ENCODE measurements around the gene HPS6.
A peak's percentile ranks its signal among the peaks of the same experiment; 100 is the strongest.
"Not testable (repeated sequence)": the region's sequence is repeated elsewhere in the genome, so short reads cannot be mapped to it uniquely, and the experiment has no call there.

Gene HPS6

DNA sequence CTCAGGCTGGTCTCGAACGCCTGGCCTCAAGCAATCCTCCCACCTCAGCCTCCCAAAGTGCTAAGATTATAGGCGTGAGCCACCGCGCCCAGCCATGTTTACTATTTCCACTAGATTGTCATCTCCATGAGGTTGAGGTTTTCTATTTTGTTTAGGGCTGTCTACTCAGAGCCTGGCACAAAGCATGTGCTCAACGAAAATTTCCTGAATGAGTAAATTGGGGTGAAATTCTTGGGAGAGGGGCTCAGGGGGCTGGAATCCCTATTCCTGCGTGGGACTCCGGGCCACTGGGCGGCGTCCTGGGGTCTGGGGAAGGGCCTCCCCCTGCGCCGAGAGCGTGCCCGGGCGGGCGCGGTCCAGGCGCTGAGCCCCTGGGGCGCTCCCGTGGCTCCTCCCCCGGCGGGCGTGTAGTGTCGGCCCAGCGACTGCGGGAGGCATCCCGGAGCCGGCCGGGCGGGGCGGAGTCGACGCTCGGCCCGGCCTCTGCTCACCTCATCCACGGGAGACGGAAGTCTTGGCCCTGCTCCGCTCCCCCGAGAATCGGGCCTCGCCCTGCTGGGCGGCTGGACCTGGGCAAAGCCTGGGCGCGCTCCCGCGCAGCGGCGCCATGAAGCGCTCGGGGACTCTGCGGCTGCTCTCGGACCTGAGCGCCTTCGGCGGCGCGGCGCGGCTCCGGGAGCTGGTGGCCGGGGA, at the start of gene HPS6:
Gene HPS6 (plus strand): TSS at position 482 of the 693 bp plus-strand sequence. CDS start 126 bp downstream, at position 608.
- peak; percentile 83 for DNase-seq

DNA sequence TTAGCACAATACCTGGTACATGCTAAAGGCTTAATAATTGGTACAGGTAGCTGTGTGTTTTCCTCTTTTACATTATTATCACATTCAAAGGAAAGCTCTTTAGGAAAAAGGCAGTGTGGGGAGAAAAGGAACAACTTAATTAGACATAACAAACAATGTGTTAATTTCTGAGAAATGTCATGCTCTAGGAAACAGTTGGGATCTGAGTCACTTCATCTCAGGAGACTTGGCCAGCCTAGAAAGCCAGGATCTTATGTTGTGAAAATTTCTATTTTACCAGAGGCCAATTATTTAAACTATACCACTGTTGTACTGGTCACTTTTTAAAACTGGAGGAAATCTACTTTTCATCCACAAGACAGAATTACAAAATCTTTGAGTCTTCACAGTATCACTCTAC, 48.7 kb upstream of the HPS6 start:
- no peak for DNase-seq

DNA sequence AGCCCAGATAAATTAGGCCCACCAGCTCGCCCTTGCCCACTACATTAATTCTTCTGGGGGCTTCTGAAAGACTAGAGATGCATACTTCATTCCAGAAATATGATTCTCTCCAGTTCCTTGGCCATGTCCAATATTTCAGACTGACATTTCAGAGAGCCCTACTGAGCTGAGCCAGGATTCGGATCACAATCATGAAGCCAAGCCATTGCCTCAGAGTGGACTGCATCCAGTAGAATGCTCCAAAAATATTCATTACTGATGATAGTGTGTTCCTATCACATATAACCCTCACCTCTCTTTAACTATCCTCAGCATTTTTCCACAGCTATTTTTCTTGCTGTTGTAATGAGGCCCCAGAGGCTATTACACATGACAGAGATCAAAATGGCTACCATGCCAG, 47.9 kb upstream of the HPS6 start:
- no peak for DNase-seq

DNA sequence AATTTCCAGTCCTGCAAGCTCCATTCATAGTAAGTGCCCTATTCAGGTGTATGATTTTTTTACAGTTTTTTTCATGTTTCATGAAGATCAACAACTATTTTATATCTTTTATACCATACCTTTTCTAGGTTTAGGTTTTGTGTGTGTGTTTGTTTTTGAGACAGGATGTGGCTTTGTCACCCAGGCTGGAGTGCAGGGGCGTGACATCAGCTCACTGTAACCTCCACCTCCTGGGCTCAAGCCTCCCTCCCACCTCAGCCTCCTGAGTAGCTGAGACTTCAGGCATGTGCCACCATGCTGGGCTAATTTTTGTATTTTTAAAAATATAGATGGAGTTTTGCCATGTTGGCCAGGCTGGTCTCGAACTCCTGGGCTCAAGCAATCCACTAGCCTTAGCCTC, 44.2 kb upstream of the HPS6 start:
- no peak for DNase-seq

DNA sequence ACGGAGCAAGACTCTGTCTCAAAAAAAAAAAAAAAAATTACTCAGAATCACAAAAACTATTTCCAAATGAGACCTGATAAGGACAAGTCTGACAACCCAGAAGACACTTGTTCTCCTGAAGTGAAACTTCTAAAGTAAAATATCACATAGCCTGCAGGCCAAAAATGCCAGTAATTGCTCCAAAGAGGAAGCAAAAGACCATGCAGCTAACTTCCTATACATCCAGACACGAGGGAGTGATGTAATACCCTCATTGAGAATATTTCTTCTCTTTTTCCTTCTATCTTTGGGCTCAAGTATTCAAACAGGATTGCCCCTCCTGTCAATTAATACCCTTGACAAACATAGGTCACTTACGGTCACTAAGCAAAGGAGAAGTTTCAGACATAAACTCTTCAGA, 40.4 kb upstream of the HPS6 start:
- no peak for DNase-seq

DNA sequence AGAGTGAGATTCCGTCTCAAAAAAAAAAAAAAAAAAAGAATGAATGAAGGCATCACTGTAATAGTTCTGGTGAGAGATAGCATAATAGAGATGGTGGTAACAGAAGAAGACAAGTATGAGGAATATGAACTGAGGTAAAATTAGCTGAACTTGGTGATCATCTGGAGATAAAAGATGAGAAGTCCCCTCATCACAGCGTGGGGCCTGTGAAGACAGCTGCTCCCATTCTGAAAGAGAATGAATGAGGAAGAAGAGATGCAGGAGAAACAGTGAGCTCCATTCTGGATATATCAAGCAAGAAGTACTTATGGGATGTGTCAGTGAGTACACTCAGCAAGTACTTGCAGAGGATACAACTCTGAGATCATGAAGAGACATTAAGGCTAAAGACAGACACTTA, 37.9 kb upstream of the HPS6 start:
- no peak for DNase-seq

DNA sequence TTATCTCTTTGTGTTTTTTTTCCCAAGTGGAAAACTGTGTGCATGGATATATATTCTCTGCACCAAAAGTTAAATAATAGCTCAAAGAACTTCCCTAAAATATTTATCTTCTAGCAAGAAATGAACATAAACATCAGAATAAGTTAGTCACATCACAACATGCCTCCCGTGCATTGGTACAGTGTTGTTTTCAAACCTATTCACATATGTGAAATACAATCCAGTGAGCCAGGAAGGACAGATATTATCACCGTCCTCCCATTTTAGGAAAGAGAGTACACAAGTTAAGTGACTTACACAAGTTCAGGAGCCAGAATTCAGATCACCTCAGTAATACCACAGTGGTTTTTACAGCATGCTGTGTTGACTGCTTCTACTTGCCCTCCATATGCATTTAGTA, 31.4 kb upstream of the HPS6 start:
- no peak for DNase-seq

DNA sequence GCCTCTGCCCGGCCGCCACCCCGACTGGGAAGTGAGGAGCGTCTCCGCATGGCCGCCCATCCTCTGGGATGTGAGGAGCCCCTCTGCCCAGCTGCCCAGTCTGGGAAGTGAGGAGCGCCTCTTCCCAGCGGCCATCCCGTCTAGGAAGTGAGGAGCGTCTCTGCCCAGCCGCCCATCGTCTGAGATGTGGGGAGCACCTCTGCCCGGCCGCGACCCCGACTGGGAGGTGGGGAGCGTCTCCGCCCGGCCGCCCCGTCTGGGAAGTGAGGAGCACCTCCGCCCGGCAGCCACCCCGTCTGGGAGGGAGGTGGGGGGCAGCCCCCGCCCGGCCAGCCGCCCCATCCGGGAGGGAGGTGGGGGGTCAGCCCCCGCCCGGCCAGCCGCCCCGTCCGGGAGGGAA, 29.3 kb upstream of the HPS6 start:
- DNase-seq, result not testable (repeated sequence)

DNA sequence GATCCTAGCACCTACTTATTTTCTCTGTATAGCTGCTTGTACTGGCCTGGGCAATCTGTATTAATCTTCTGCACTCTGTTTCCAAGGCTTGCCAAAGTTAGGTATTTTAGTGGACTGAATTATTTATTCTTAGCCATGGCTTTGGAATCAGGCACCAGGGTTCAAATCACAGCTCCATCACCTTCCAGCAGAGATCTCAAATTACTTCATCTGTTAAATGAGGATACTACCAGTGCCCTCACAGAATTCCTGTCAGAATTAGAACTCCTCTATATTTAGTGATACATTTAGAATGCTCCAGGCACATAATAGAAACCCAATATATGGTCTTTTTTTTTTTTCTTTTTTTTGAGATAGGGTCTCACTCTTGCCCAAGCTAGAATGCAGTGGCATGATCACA, 26.7 kb upstream of the HPS6 start:
- no peak for DNase-seq

DNA sequence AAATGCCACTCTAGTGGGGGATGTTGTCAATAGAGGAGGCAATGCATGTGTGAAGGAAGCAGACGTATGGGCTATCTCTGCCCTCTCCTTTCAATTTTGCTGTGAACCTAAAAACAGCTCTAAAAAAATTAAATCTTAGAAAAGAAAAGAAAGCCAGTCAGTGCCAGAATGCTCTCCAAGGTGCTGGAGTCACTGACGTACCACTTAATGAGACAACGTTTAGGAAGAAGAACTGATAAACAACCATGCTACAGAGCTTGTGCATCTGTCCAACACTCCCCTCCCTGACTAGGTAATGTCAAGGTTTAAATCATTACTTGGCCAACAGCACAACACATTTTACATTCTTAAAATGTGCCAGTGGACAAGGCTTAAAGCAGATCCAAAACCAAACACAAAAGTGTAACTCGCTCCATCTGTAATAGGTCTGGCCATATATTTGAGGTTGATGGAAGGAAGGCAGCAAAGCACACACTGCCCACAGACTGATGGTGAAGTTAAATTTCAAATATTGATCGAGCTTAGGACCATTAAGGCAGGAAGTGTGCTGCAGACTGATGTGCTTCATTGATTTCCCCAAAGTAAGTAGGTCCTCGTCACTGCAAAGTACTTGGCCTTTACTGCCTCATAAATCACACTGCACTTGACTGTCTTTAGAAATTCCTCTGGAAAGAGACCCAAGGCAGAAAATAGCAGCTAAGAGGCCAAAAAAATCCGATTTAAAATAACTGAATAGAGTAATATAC, 24.7 kb upstream of the HPS6 start:
- no peak for DNase-seq

DNA sequence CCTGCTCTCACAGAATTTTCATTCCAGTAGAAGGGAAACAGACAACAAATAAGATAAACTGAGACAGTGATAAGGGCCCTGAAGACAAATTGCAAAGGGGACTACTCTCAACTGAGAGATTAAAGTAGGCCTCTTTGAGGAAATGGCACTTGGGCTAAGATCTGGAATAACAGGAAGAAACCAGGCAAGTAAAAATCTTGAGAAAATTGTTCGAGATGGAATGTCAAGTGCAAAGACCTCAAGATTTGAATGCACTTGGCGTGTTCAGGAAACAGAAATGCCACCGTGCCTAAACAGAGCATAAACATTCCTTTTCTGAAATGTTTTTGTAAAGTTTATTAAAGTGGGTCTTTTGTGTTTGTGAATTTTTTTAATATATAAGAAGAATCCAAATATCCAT, 19.9 kb upstream of the HPS6 start:
- no peak for DNase-seq

DNA sequence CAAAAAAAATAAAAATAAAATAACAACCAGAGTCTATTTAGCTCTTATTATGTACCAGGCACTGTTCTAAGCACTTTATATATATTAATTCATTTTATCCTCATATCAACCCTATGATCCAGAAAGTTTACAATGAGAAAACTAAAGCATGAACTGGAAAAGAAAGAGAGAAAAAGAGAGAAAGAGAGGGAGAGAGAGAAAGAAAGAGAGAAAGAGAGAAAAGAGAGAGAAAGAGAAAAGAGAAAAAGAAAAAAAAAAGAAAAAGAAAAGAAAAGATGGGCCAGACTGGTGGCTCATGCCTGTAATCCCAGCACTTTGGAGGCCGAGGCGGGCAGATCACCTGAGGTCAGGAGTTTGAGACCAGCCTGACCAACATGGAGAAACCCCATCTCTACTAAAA, 19.1 kb upstream of the HPS6 start:
- no peak for DNase-seq

DNA sequence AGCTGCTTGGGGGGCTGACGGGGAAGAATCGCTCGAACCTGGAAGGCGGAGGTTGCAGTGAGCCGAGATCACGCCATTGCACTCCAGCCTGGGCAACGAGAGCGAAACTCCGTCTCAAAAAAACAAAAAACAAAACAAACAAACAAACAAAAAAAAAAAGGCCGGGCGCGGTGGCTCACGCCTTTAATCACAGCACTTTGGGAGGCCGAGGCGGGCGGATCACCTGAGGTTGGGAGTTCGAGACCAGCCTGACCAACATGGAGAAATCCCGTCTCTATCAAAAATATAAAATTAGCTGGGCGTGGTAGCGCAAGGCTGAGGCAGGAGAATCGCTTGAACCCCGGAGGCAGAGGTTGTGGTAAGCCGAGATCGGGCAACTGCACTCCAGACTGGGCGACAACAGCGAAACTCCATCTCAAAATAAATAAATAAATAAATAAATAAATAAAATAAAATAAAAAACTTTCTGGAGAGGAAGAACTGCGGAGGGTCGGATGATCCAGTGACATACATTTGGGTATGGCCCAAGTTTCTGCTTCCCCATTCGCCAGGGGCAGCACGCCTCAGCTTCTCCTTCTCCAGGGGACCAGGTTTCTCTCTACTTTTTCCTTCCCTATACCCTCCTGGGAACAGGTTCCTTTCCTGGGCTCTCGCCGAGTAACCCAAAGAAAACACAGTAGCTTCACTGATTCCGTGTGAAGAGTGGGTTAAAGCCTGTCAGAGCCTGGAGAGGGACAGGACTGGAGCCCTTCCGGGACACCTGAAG, 10.1 kb upstream of the HPS6 start:
- peak; percentile 54 for DNase-seq

DNA sequence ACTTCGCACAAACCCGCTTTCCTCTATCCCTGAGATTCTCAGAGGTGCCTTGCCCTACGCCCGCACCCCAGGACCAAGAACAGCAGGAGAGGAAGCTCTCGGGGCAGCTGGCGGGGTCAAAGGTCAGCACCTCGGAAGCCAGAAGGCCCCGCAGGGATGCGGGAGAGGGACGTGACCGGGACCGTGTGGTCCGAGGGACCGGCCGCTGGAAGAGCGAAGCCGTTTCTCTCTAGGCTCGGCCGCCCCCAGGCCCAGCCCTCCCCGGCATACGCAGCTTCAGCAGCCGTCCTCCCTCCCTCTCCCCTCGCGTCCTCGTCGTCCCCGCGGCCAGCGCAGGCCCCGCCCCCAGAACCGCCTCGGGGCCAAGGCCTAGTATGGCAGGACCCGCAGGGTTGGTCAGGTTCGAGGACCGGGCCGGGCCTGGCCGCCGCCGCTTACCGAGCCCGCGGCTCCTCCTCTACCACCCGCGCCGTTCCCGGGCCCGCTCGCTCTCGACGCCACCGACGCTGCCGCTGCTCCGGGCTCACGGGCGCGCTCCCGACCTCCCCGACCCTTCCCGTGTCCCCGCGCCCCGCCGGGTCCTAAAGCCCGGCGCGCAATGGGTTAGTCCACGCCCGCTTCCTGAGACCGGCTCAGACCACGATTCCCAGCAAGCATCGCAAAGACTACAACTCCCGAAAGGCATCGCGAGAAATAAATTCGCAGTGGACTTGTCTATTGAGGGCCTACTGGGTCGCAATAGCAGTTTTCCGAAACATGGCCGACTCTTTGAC, 9.3 kb upstream of the HPS6 start, which contains the start of gene ARMH3:
Gene ARMH3 (minus strand): TSS at position 527 of the 773 bp plus-strand sequence. CDS start 16,059 bp downstream, outside the sequence.
- peak; percentile 91 for DNase-seq

DNA sequence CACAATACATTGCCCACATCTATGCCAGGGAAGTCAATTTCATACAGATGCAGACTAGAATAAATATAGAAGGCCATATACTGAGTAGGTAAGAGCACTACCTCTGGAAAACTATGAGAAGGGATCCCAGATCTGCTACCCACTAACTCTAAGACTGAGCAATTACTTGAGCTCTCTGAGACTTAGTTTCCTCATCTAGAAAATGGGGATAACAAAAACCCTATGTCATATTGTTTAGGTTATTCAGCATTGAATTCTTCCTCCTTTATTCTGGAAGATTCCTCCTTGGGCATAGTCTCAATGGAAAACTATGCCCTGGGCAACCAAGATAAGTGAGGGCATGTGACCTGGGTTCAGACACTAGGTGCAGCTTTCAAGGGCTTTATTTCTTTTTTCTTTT, 5.2 kb upstream of the HPS6 start:
- DNase-seq, result no peak

DNA sequence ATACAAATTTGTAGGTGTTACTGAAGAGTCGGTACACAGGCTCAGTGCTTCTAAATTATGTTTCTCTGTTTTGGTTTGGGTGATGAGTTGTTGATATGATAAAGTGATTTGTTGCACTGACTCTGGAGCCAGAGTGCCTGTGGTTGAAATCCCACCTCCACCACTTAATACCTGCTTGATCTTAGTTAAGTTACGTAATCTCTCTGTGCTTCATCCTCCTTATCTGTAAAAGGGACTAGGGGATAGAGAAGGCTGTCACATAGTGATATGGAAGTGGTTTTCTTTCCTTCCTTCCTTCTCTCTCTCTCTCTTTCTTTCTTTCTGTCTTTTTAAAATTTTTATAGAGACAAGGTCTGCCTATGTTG, 664 bp upstream of the HPS6 start:
- no peak for DNase-seq

DNA sequence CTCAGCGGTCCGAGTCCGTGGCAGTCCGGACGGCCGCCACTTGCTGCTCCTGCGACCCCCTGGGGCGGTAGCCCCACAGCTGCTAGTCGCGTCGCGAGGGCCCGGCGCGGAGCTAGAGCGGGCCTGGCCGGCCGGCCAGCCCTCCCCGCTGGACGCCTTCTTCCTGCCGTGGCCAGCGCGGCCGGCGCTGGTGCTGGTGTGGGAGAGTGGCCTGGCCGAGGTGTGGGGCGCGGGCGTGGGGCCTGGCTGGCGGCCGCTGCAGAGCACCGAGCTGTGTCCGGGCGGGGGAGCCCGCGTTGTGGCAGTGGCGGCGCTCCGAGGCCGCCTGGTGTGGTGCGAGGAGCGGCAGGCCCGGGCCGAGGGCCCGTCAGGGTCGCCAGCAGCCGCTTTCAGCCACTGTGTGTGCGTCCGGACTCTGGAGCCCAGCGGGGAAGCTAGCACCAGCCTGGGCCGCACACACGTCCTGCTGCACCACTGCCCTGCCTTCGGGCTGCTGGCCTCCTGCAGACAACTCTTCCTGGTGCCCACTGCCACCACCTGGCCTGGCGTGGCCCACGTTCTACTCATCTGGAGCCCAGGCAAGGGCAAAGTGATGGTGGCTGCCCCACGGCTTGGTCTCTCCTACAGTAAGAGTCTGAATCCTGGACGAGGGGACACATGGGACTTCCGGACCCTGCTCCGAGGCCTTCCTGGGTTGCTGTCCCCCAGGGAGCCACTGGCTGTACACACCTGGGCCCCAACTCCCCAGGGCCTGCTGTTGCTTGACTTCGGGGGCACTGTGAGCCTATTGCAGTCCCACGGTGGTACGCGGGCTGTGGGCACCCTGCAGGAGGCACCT, 631 bp downstream of the HPS6 start:
- DNase-seq, result no peak

DNA sequence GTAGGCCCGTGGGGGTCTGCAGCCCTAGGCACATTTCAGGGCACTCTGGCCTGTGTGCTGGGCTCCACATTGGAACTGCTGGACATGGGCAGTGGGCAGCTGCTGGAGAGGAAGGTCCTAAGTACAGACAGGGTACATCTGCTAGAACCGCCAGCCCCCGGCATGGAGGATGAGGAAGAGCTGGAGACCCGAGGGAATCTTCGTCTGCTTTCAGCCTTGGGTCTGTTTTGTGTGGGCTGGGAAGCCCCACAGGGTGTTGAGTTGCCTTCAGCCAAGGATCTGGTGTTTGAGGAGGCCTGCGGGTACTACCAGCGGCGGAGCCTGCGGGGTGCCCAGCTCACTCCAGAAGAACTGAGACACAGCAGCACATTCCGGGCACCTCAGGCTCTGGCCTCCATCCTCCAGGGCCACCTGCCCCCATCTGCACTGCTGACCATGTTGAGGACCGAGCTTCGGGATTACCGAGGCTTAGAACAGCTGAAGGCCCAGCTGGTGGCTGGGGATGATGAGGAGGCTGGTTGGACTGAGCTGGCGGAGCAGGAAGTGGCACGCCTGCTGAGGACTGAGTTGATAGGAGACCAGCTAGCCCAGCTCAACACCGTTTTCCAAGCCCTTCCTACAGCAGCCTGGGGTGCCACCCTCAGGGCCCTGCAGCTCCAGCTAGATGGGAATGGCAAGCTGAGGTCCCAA, 1.4 kb downstream of the HPS6 start:
- no peak for DNase-seq

DNA sequence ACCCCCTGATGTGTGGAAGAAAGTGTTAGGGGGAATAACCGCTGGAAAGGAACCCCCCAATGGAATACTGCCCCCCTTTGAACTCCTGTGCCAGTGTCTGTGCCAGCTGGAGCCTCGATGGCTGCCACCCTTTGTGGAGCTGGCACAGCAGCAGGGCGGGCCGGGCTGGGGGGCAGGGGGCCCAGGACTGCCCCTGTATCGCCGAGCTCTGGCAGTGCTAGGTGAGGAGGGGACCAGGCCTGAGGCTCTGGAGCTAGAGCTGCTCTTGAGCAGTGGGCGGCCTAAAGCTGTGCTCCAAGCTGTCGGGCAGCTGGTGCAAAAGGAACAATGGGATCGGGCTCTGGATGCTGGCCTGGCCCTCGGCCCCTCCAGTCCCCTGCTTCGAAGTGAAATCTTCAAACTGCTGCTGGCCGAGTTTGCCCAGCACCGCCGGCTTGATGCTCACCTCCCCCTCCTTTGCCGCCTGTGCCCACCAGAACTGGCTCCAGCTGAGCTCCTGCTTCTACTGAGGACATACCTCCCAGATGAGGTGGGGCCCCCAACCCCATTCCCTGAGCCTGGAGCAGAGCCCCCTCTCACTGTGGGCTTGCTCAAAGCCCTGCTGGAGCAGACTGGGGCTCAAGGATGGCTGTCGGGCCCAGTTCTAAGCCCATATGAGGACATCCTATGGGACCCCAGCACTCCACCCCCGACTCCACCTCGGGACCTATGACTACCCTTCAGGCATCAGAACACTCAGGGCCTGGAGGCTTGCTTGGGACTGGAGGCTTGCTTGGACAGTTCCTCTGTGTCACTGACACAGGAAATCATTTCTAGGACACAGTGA, 2.2 kb downstream of the HPS6 start:
- DNase-seq, result no peak

DNA sequence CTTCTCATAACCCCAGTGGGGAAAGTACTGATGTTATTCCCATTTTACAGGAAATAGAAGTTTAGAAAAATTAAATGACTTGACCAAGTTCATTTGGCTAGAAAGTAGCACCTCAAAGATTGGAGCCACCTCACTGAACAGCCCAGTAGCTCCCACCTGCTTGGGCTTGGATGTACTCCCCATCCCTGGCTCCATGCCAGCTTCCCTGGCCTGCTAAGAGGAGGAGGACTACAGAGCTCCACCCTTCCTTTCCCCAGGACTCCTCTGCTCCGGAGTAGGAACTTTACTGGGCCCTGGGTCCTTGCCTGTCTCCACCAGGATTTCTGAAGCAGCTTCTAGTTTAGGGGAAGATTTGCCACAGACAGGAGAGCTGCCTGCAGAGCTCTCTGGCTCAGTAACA, 3.1 kb downstream of the HPS6 start:
- no peak for DNase-seq

DNA sequence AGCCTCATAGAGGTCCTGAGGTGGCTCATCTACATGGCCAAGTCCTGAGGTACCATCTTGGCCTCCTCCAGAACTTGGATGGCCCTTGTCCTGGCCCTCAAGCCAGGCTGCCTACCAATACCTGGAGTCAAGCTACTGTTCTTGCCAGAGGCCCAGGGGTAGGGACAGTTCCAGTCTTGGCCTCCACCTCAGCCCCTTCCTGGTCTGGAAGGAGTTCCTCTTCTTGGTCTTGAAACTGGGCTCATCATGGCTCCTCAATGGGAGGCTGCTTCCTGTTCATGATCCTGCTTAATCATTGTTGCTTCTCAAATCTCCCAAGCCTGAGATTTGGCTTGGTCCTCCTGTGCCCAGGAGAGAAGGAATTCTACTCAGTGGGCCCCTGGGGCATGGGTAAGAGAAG, 3.9 kb downstream of the HPS6 start:
- no peak for DNase-seq
